GM12891 (cell line): Measurements from ENCODE around the gene DST.

ENCODE experiments used
- POLR2A ChIP-seq: IDR thresholded peaks from 2 replicates; pipeline ENCODE4 v1.6.1; 2011; ENCODE audit warnings: low read depth, low read length, control low read depth
- SPI1 ChIP-seq: IDR thresholded peaks from 2 replicates; pipeline ENCODE4 v1.6.1; 2011; ENCODE audit warnings: low read depth, low read length, control low read depth
- TAF1 ChIP-seq: IDR thresholded peaks from 2 replicates; pipeline ENCODE4 v1.6.1; 2011; ENCODE audit warnings: low read depth, low read length, control low read depth

GRCh38 chr6:56434606-56435005 is 208.1 kb downstream of the DST start:
- TF ChIP-seq SPI1 = no peak
- no peak for TF ChIP-seq TAF1
- TF ChIP-seq POLR2A = no peak
